Measurements from ENCODE around the gene HELB. TPM values are rescaled to one million over a fixed set of nuclear protein-coding genes. Genes with fewer than 3 reads are reported as not detected.
"Not testable (repeated sequence)": the region's sequence is repeated elsewhere in the genome, so short reads cannot be mapped to it uniquely, and the experiment has no call there.

Gene HELB
- total RNA-seq, 3 donors from 2014 or later: 9.0 to 14.6 (median 13.5) TPM

DNA sequence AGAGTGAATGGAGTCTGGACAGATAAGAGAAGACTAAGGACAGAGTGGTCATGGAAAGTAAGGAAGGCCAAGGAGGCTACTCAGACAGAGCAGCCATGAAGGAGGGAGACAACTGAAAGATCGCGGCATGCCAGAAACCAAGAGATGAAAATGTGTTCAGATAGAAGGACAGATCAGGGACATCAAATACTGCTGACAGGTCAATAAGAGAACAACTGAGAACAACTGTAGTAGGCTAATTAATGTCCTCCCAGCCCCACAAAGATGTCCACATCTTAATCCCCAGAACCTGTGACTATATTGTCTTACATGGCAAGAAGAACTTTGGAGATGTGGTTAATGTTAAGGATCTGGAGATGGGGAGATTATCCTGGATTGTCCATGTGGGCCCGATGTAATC is 15.0 kb upstream of the HELB start:
- Mint-ChIP-seq H3K4me3 (no peak overlapping the region), H3K27me3 (ENCODE audit: low read depth) (no peaks in the 10 kb centered on the region), H3K4me1 (ENCODE audit: low read depth) (peaks cover 86% of the 10 kb centered on the region), H3K9me3 (no peaks in the 10 kb centered on the region), H3K36me3 (ENCODE audit: insufficient read depth) (no peaks in the 10 kb centered on the region)
- DNase-seq: no peak
- ATAC-seq: no peak

DNA sequence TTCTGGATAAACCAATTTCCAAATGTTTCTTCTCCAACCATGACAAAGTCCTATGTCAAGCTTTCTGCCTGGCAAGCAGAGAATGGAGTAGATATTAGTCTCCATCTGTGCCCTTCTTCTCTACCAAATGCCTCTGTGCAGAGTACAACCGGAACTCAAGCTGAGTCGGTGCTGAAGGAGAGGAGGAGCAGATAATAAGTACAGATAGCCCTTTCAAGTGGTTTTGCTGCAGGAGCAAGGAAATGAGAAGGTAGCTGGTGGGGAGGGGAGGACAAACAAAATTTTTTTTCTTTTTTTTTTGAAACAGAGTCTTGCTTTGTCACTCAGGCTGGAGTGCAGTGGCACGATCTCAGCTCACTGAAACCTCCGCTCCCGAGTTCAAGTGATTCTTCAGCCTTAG is 14.2 kb upstream of the HELB start:
- H3K4me3 Mint-ChIP-seq: peak overlapping the region; percentile 14
- no peaks in the 10 kb centered on the region for H3K9me3 Mint-ChIP-seq
- H3K36me3 Mint-ChIP-seq (ENCODE audit: insufficient read depth): no peaks in the 10 kb centered on the region
- no peaks in the 10 kb centered on the region for H3K27me3 Mint-ChIP-seq (ENCODE audit: low read depth)
- peaks cover 90% of the 10 kb centered on the region for H3K4me1 Mint-ChIP-seq (ENCODE audit: low read depth)
- ATAC-seq (peak; percentile 92 to 93), DNase-seq (peak; percentile 48)

GRCh38 chr12:66289485-66289884 is 12.8 kb upstream of the HELB start:
- Mint-ChIP-seq H3K4me3 (no peak overlapping the region), H3K36me3 (ENCODE audit: insufficient read depth) (no peaks in the 10 kb centered on the region), H3K27me3 (ENCODE audit: low read depth) (no peaks in the 10 kb centered on the region), H3K4me1 (ENCODE audit: low read depth) (peaks cover 81% of the 10 kb centered on the region), H3K9me3 (no peaks in the 10 kb centered on the region)
- ATAC-seq (no peak), DNase-seq (no peak)

GRCh38 chr12:66290716-66291200 is 11.5 kb upstream of the HELB start:
- DNase-seq (no peak), ATAC-seq (peak; percentile 50 to 70)
- Mint-ChIP-seq H3K4me3 (no peak overlapping the region), H3K36me3 (ENCODE audit: insufficient read depth) (no peaks in the 10 kb centered on the region), H3K27me3 (ENCODE audit: low read depth) (no peaks in the 10 kb centered on the region), H3K9me3 (no peaks in the 10 kb centered on the region), H3K4me1 (ENCODE audit: low read depth) (peaks cover 76% of the 10 kb centered on the region)

- Mint-ChIP-seq H3K4me1 (ENCODE audit: low read depth) (peaks cover 46% of the 10 kb centered on the region), H3K27me3 (ENCODE audit: low read depth) (no peaks in the 10 kb centered on the region), H3K9me3 (no peaks in the 10 kb centered on the region), H3K4me3 (no peak overlapping the region), H3K36me3 (ENCODE audit: insufficient read depth) (no peaks in the 10 kb centered on the region)
- ATAC-seq (no peak), DNase-seq (no peak)
Observed at GRCh38 chr12:66296176-66296683, 6.1 kb upstream of the HELB start.

DNA sequence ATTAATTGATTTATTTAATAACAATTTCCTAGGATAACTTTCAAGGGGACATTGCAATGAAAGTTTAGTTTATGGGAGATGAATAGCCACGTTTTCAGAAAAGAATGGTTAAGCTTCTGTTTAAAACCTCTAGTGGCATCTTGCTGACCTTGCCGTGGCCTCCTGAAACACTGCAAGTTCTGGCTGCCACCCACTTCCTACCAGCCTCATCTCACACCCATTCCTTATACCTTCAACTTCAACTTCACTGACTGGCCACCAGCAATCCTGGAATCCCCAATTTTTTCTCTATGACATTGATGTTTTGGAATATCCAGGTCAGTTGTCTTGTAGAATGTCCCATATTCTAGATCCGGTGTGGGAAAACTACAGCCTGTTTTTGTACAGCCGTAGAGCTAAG is 5.2 kb upstream of the HELB start:
- H3K27me3 Mint-ChIP-seq (ENCODE audit: low read depth): no peaks in the 10 kb centered on the region
- no peak for DNase-seq
- no peaks in the 10 kb centered on the region for H3K9me3 Mint-ChIP-seq
- H3K4me1 Mint-ChIP-seq (ENCODE audit: low read depth): peaks cover 41% of the 10 kb centered on the region
- no peaks in the 10 kb centered on the region for H3K36me3 Mint-ChIP-seq (ENCODE audit: insufficient read depth)
- ATAC-seq: no peak
- H3K4me3 Mint-ChIP-seq: no peak overlapping the region

- no peaks in the 10 kb centered on the region for H3K27me3 Mint-ChIP-seq (ENCODE audit: low read depth)
- peaks cover 34% of the 10 kb centered on the region for H3K4me1 Mint-ChIP-seq (ENCODE audit: low read depth)
- H3K9me3 Mint-ChIP-seq: no peaks in the 10 kb centered on the region
- DNase-seq: no peak
- H3K4me3 Mint-ChIP-seq: no peak overlapping the region
- H3K36me3 Mint-ChIP-seq (ENCODE audit: insufficient read depth): no peaks in the 10 kb centered on the region
- ATAC-seq: no peak
Observed at GRCh38 chr12:66297923-66298322, 4.4 kb upstream of the HELB start.

GRCh38 chr12:66302827-66303169 is 505 bp downstream of the HELB start:
- peaks cover 46% of the 10 kb centered on the region for H3K4me1 Mint-ChIP-seq (ENCODE audit: low read depth)
- ATAC-seq: no peak

DNA sequence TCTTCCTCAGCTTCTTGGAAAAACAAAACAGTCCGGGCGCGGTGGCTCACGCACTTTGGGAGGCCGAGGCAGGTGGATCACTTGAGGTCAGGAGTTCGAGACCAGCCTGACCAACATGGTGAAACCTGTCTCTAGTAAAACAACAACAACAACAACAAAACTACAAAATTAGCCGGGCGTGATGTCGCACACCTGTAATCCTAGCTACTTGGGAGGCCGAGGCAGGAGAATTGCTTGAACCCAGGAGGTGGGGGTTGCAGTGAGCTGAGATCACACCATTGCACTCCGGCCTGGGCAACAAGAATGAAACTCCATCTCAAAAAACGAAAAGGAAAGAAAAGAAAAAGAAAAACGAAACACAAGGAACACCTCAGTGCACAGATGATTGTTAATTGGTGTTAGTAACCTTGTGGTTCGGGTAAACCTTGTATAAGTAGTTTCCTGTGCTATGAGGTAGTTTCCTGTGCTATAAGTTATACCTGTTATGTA is 1.1 kb downstream of the HELB start:
- peak; percentile 71 to 74 for ATAC-seq
- H3K4me1 Mint-ChIP-seq (ENCODE audit: low read depth): peaks cover 50% of the 10 kb centered on the region
- not testable (repeated sequence) for DNase-seq; H3K9me3 Mint-ChIP-seq; H3K27me3 Mint-ChIP-seq (ENCODE audit: low read depth)
- peaks cover 29% of the 10 kb centered on the region for H3K36me3 Mint-ChIP-seq (ENCODE audit: insufficient read depth)
- peak overlapping the region; percentile 99 for H3K4me3 Mint-ChIP-seq

More at GRCh38 chr12:66302827-66303169, 505 bp downstream of the HELB start:
- Mint-ChIP-seq H3K9me3 (no peaks in the 10 kb centered on the region), H3K4me3 (peak overlapping the region; percentile 99), H3K27me3 (ENCODE audit: low read depth) (no peaks in the 10 kb centered on the region), H3K36me3 (ENCODE audit: insufficient read depth) (peaks cover 25% of the 10 kb centered on the region)
- no peak for DNase-seq

- peak overlapping the region; percentile 99 for H3K4me3 Mint-ChIP-seq
- H3K9me3 Mint-ChIP-seq: no peaks in the 10 kb centered on the region
- peaks cover 32% of the 10 kb centered on the region for H3K36me3 Mint-ChIP-seq (ENCODE audit: insufficient read depth)
- no peaks in the 10 kb centered on the region for H3K27me3 Mint-ChIP-seq (ENCODE audit: low read depth)
- no peak for DNase-seq
- peaks cover 57% of the 10 kb centered on the region for H3K4me1 Mint-ChIP-seq (ENCODE audit: low read depth)
- ATAC-seq: no peak
Observed at GRCh38 chr12:66304296-66304900, 2.1 kb downstream of the HELB start.

DNA sequence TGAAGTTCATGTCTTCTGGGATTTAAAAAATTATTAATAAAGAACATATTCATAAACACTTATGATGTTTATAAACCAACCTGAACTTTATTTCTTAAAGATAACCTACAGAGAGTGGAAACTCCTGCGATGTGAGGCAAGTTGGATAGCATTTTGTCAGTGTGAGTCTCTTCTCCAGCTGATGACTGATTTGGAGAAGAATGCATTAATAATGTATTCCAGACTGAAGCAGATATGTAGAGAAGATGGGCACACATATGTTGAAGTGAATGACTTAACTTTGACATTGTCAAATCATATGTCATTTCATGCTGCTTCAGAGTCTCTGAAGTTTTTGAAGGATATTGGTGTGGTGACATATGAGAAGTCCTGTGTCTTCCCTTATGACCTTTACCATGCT is 7.3 kb downstream of the HELB start:
- no peaks in the 10 kb centered on the region for H3K9me3 Mint-ChIP-seq
- H3K4me3 Mint-ChIP-seq: peak overlapping the region; percentile 49
- ATAC-seq (no peak), DNase-seq (no peak)
- H3K36me3 Mint-ChIP-seq (ENCODE audit: insufficient read depth): peaks cover 64% of the 10 kb centered on the region
- H3K27me3 Mint-ChIP-seq (ENCODE audit: low read depth): no peaks in the 10 kb centered on the region
- peaks cover 85% of the 10 kb centered on the region for H3K4me1 Mint-ChIP-seq (ENCODE audit: low read depth)

- DNase-seq (no peak), ATAC-seq (no peak)
- H3K4me1 Mint-ChIP-seq (ENCODE audit: low read depth): peaks cover 78% of the 10 kb centered on the region
- H3K4me3 Mint-ChIP-seq: peak overlapping the region; percentile 37
- peaks cover 56% of the 10 kb centered on the region for H3K36me3 Mint-ChIP-seq (ENCODE audit: insufficient read depth)
- H3K27me3 Mint-ChIP-seq (ENCODE audit: low read depth): no peaks in the 10 kb centered on the region
- no peaks in the 10 kb centered on the region for H3K9me3 Mint-ChIP-seq
Observed at GRCh38 chr12:66312189-66312588, 9.9 kb downstream of the HELB start.

DNA sequence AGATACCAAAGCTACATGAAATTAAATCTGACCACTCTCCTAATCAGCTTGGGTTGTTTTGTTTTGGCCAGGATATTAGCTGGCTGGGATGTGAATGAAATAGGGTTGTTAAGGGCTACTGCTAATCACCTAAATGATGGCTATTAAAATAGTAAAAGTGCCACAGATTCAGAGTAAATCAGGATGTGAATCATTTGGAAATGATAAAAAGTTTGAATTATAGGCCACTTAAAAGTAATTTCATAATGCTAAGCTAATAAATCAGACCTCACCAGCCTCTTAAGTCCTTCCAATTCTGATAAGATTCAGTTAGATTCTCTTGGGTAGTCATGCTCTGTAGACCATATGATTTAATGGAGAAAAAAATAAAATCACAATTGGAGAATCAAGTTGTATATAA is 12.0 kb downstream of the HELB start:
- H3K4me3 Mint-ChIP-seq: peak overlapping the region; percentile 2
- H3K27me3 Mint-ChIP-seq (ENCODE audit: low read depth): no peaks in the 10 kb centered on the region
- no peak for DNase-seq
- H3K4me1 Mint-ChIP-seq (ENCODE audit: low read depth): peaks cover 78% of the 10 kb centered on the region
- ATAC-seq: no peak
- peaks cover 53% of the 10 kb centered on the region for H3K36me3 Mint-ChIP-seq (ENCODE audit: insufficient read depth)
- no peaks in the 10 kb centered on the region for H3K9me3 Mint-ChIP-seq

DNA sequence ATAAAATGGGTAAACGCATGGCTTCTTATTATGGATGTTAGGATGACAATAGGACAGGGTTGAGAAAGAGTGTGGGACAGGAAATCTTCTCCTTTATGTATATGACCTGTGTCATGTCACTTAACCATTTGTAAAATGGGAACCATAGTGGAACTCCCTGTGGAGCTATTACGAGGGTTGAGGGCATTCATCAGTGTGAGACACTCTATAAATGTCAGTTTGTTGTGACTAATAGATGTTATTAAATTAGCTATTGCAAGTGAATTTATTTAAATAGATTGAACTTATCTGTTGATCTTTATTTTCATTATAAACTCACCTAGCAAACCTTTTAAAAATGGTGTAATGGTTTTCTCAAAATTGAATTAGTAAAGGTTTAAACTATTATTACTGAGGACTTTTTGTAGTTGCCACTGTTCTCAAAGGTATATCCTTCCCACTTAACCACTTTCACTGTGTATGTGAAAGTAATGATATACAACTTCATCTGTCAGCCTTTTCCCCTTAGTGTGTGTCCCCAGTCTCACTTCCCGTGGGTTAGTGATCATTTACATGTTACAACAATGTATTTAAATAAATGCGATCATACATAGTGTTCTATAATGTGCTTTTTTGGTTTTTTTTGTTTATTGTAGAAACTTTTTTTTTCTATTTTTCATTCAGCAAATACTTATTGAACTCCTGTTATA is 17.1 kb downstream of the HELB start:
- H3K27me3 Mint-ChIP-seq (ENCODE audit: low read depth): no peaks in the 10 kb centered on the region
- no peak overlapping the region for H3K4me3 Mint-ChIP-seq
- no peak for ATAC-seq
- H3K4me1 Mint-ChIP-seq (ENCODE audit: low read depth): peaks cover 57% of the 10 kb centered on the region
- H3K36me3 Mint-ChIP-seq (ENCODE audit: insufficient read depth): peaks cover 46% of the 10 kb centered on the region
- no peaks in the 10 kb centered on the region for H3K9me3 Mint-ChIP-seq
- DNase-seq: no peak

DNA sequence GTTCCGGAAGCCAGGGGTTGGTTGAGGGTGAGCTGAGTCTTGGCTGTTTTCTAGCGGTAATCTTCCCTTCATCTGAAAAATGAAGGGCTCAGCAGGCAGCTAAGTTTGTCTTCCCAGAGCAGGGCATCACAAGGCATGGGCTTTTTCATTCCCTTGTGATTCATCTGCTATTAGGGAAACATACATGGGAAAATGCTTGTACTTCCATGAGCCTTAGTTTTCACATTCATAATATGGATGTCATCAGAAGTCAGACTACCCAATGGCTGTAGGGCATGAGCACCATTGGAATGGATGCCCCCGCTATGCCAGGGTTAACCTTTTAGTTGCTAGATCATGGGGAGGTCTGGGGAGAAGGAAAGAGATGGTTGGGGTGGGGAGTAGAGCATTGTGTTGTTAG is 18.7 kb downstream of the HELB start:
- Mint-ChIP-seq H3K36me3 (ENCODE audit: insufficient read depth) (peaks cover 51% of the 10 kb centered on the region), H3K27me3 (ENCODE audit: low read depth) (no peaks in the 10 kb centered on the region), H3K4me1 (ENCODE audit: low read depth) (peaks cover 52% of the 10 kb centered on the region), H3K4me3 (no peak overlapping the region), H3K9me3 (no peaks in the 10 kb centered on the region)
- ATAC-seq (no peak), DNase-seq (no peak)
